GM21529 (cell line): ENCODE results near the gene SHROOM2.

Experiments
- ATAC-seq: cut with Tn5 transposase; IDR thresholded peaks from one replicate; pipeline ENCODE4 v1.9.1; 2021; ENCODE audit not compliant: unreplicated experiment

Gene SHROOM2

DNA sequence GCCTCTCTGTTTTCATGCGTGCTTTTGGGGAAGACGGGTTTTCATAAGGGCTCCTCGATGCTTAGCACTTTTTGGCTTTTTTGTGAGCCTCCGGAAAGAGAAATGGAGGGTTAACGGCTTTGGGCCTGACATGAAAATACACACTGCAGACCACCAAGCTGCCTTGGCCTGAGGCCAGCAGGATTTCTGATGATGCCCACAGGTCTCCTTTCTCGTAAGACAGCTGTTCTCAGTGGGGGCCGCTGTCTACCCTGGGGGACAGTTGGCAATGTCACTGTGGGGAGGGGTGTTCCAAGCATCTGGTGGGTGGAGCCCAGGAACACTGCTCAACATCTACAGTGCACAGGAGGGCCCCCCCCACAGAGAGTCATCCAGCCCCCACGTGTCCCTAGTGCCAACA, 151.5 kb downstream of the SHROOM2 start:
- no peak for ATAC-seq

DNA sequence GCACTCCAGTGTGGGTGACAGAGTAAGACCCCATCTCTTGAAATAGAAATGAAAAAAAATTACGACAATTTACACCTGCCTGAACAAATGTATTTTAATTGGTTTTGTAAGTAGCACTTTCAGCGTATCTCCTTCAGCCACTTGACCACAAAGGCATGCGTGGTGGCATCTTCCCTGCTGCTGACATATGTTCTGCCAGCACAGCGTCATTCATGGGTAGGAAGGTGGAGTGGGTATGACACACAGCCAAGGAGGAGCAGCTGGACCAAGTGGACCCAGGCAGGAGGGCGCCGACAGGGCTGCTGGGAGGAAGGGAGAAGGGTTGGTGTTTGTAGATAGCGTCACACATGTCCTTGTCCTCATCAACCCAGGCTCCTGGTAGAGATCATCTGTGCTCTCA, 152.3 kb downstream of the SHROOM2 start:
- ATAC-seq: no peak

DNA sequence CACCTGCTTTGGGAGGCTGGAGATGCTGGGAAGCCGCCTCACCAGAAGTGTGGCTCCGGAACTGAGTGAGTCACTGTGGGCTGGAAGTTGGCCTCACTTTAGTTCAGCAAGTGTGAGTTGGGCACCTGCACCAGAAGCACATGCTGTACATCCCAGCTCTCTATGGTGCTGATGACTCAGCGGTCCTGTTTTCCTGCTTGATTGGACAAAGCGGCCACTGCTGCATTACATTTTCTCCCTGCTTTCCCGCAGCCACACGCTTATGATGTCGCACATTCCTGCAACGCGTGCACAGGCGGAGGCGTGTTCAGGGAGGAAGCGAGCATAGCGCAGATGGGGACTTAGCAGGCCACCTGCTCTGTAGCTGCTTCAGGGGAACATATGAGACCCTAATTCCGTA, 154.2 kb downstream of the SHROOM2 start:
- no peak for ATAC-seq

DNA sequence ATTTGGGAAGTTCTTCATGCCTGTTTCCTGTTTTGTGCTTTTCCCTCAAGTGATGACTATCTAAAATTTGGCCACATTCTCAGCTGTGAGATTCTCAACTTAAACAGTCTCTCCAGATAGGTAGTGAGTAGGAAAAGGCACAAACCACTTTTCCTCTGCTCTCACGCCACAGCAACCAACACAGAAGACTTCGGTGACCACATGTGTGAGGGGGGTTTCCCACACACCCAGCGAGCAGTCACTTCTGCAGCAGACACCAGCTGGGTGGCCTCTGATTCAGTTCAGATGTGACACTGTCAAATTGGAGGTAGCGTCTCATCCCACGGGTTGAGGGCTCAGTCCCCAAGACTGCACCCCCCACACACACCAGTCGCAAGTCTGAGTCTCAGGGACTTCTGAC, 155.9 kb downstream of the SHROOM2 start:
- ATAC-seq: peak; percentile 92

DNA sequence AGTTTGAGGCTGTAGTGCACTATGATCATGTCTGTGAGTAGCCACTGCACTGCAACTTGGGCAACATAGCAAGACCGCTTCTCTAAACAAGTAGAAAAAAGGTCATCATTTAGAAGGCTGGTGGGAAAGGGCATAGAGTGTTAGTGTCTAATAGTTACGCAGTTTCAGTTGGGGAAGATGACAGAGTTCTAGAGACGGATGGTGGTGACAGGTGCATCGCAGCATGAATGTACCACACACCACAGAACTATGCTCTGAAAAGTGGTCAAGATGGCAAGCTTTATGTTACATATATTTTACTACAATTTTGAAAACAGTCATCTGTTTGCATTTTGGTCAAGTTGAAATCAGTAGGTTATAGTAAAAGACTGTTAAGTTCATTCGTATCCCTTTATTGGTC, 157.2 kb downstream of the SHROOM2 start:
- no peak for ATAC-seq

DNA sequence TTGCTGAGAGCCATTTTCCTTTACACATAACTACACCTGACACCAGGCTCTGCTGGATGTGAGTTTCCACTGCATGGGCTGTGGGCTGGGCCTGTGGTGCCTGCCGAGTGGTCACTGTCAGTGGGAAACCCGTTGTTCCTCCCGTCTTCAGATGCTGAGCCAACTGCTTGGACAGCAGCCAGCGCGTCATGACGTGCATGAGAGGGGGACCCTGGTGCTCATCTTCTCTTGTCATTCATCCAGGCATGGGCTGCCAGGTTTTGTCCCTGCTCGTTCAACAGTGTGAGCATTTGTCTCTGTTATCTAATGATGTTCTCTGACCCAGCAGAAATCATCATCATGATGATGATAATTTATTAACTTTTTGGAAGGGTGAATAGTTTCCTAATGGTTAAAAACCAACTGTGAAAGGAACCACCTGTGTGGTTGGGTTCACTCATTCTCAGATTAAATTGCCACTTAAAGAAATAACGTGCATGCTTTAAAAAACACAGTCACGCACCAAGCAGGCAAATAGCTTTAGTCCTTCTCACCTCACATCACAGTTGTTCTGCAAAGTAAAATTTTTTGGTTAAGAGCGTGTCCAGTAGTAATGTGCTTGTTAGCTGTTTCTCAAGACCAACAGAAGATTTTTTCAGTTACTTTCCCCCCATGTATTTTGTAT, 161.0 kb downstream of the SHROOM2 start:
- no peak for ATAC-seq

DNA sequence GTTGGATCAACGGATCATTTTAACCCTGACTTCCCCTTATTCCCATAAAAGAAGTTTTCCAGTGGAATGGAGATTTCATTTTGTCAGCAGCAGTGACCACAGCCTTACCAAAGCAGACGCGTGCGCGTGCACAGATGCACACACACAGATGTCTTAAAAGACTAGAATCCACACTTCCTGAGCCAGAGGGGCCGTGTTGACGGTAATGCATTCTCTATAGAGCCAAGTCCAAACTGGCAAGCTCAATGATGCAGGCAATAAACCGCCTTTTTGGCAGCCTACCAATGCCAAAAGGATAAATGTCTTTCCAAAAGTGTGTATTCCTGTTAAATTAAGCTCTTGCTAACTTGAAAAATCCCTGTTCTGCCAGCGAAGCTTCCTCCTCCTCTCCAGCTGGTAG, 162.2 kb downstream of the SHROOM2 start:
- no peak for ATAC-seq

DNA sequence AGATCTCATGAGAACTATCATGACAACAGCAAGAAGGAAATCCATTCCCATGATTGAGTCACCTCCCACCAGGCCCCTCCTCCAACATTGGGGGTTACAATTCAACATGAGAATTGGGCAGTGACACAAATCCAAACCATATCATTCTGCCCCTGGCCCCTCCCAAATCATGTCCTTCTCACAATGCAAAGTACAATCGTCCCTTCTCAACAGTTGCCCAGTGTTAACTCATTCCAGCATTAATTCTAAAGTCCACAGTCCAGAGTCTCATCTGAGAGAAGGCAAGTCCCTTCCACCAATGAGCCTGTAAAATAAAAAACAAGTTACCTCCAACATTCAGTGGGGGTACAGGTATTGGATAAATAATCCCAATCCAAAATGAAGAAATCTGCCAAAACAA, 166.1 kb downstream of the SHROOM2 start:
- no peak for ATAC-seq

DNA sequence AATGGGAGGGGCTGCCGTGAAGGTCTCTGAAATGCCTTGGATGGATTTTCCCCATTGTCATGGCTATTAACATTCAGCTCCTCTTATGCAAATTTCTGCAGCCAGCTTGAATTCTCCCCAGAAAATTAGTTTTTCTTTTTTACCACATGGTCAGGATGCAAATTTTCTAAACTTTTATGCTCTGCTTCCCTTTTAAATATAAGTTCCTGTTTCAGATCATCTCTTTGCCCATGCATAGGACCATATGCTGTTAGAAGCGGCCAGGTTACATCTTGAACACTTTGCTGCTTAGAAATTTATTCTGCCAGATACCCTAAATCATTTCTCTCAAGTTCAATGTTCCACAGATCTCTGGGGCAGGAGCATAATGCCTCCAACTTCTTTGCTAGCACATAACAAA, 167.2 kb downstream of the SHROOM2 start:
- ATAC-seq: no peak

DNA sequence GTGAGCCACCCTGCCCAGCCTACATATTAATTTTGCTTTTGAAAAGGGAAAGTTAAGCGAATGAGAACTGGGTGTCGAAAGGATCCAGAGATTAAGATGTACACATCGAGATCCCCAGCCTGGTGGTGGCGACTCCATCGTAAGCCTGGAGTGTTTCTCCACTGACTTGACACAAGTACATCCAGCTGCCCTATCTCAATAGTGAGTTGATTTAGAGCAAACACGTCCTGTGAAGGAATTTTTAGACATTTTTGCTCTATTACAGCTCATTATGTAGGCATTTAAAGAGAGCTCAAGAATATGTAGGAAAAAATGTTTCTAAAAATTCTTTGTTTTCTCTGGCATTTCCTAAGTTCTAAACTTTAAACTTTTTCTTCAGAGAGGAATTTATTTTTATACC, 169.3 kb downstream of the SHROOM2 start:
- no peak for ATAC-seq

DNA sequence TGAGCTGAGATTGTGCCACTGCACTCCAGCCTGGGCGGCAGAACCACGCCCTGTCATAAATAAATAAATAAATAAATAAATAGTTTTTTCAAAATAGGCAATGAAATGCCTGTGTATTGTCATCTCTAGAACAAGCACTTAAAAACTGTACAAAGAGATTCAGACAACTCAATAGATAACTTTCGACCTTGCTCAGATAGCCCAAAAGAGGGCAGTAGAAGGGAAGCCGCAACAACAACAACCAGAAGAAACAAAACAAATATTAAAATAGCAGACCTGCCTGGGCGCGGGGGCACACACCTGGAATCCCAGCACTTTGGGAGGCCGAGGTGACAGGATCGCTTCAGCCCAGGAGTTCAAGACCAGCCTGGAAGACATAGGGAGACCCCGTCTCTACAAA, 171.5 kb downstream of the SHROOM2 start:
- ATAC-seq: no peak

DNA sequence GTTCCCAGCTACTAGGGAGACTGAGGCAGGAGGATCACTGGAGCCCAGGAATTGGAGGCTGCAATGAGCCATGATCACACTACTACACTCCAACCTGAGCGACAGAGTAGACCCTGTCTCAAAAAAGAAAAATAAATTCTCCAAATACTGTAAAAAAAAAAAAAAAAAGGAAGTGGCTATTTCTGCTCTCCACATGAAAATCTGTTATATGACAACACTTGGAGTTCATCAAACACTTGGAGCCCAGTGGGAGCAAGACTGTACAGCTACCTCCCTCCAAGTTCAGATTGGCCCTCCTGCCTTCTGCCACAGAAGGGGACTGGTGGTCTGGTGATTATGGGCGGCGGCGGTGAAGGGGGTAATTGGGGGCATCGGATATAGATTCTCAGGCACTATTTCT, 172.0 kb downstream of the SHROOM2 start:
- ATAC-seq: no peak

DNA sequence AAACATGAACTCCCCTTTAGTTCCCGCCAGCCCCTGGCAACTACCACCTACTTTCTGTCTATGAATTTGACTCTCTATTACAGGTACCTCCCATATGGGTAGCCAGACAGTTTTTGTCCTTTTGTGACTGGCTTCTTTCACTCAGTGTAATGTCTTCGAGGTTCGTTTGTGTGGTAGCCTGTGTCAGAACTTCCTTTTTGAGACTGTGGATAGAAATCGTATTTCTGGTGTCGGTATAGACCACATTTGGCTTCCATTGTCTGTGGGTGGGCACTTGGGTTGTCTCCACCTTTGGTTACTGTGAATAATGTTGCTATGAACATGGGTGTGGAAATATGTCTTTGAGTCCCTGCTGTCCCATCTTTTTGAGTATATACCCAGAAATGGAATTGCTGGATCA, 175.5 kb downstream of the SHROOM2 start:
- ATAC-seq: no peak

DNA sequence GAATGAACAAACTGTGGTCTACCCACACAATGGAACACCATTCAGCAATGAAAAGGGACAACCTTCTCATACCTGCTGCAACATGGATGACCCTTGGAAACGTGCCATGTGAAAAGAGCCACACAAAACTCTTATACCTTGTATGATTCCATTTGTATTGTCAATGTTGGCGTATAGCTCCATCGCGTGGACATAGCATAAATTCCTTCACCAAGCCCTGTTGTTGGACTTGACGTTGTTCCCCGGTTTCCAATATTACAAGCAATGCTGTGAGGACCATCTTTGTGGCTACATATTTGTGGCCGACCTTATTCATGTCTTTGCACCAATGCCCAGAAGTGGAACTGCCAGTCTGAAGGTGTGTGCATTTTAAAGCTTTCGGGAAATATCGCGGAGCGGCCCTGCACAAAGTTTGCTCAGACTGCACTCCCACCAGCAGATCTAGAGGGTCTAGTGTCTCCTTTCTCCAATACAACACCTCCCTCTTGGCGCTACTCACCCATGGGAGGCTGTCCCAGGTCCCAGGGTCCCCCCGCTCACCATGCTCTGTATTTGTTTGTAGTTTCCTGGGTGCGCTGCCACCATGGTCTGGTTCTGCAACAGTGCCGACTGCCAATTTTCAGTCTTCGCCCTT, 180.7 kb downstream of the SHROOM2 start, which contains the start of gene CLDN34:
TSS of gene CLDN34 (plus strand) at position 584 of the 634 bp plus-strand sequence. CDS start at position 584, 0 bp downstream.
- ATAC-seq: no peak

DNA sequence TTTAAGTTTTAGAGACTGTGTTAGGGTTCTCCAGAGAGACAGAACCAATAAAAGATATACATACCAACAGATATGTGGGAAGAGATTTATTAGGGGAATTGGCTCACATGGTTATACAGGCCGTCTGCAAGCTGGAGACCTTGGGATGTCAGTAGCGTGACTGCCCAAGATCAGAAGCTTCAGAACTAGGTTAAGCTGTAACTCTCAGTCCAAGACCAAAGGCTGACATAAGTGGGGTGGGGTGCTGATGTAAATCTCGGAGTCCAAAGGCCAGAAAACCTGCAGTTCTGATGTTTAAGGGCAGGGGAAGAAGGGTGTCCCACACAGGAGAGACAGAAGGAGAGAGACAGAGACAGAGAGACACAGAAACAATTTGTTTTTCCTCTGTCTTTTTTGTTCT, 191.4 kb downstream of the SHROOM2 start:
- ATAC-seq: no peak

DNA sequence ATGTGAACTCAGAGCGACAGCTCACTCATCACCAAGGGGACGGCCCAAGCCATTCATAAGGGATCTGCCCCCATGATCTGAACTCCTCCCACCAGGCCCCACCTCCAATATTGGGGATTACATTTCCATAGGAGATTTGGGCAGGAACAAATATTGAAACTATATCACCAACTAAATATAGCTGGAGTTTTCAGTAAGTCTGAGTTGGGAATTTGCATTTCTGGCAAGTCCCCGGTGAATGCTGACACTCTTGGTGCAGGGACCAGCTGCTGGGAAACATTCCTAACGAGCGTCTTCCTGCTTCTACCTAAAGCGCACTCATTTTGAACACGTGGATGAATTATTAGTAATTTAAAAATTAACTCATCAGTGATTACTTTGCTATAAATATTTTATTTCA, 194.2 kb downstream of the SHROOM2 start:
- no peak for ATAC-seq

DNA sequence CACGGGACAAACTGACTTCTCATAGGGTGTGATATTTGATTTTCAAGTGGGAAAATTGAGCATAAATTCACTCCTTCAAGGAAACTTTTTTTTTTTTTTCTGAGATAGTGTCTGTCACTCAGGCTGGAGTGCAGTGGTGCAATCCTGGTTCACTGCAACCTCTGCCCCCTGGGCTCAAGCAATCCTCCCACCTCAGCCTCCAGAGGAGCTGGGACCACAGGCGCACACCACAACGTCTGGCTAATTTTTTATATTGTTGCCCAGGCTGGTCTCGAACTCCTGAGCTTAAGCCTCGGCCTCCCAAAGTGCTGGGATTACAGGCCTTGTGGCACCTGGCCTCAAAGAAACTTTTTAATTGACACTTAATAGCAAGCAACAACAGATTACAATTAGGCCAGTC, 194.7 kb downstream of the SHROOM2 start:
- no peak for ATAC-seq

DNA sequence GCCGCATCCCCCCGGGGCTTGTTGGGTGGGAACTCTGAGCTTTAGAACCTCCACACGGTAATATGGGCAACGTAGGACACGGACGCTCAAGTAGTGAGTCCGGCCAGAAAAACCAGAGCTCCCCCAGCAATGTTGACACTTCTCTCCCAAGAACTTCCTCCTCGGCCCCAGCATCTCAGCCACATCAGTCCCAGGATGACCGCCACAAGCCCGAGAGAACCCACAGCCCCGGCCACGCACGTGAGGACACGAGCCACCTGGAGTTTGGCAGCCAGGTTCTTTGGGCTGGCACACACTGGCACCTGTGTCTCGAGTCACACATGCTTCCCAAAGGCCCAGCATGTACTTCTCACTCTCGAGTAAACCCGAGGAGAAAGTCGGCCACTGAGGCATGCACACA, 197.2 kb downstream of the SHROOM2 start:
- ATAC-seq: no peak

DNA sequence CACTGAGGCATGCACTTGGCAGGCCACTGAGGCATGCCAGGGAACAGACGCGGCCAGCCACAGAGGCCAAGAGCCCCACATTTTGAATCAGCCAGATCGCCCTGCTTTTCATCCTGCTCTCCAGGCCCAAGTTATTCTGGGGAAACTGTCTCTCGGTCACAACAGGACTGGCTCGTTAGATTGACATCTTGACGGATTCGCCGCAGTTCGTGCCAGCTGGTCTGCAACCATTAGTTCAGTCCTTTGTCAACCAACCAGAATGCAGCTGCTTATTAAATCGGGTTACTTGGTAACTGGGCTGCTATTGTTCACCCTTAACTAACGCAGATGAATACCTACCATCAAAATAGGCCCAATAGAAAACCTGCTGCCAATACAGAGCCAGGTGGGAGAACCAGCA, 197.6 kb downstream of the SHROOM2 start:
- ATAC-seq: no peak

DNA sequence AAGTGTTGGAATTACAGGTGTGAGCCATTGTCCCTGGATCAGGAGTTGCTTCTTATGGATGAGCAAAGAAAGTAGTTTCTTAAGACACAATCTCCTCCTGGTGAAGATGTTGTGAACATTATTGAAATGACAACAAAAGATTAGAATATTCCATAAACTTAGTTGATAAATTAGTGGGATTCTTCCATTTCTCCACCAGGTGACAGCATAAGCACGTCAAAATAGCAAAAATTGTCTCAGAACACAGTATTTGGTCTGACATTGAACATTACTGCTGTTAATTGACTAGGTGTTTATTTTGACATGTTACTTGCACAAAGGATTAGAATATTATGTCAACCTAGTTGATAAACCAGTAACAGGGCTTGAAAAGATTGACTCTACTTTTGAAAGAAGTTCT, 202.5 kb downstream of the SHROOM2 start:
- no peak for ATAC-seq

DNA sequence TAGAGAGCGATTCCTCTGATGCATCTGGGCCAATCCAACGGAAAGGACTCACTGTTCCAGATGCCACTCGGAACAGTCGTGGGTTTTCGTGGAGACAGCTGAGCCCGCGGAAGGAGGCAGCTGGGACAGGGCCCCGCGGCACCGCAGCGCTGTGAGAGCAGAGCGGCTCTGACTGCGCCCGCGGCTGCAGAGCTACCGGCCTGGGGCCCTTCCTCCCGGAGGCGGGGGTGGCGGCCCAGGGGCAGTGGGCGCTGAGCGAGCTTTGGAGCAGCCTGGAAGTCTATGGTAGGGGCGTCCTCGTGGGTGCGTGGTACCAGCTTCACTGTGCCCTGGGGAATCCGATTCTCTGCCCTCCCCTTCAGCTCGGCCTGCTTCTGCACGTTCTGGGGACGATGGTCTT, 205.8 kb downstream of the SHROOM2 start:
- ATAC-seq: no peak

DNA sequence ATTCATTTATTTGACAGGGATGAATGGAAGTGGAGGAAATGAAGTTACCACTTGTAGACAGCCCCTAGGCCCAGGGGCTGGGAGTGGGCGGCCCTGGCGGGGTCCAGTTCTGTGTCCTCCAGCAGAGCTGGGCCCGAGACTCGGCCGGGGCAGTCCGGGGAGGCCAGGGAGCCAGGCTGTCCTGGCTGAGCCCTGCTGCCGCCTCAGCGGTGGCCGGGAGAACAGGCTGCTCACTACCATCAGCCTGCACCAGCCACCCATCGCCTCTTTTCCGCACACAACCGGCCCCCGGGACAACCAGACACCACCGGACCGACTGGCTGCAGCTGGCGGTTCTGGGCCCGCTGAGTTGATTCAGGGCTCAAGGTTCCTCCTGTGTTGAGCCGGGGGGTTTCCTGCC, 206.5 kb downstream of the SHROOM2 start:
- no peak for ATAC-seq

DNA sequence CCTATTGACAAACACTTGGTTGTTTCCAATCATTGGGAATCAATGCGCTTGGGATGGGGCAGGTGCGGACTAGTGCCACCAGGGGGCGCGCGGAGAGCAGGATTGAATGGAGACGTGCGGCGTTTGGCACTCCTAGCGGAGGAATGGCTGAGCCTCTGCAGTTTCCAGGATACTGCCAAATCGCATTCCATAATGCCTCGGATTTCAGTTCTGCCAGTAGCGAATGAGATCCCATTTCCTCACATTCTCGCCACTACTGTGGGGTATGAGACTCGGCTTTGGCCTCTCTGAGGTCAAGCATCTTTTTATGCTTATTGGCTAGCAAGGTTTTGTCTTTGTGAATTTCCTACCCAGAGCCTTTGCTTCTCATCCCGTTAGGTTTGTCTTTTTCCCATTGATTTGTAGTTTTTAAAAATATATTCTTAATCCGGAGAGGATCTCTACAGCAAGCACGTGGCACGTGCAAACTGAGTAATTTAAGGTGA, 209.7 kb downstream of the SHROOM2 start:
- peak; percentile 85 for ATAC-seq
